Suppressor macrophage (primary cell): ENCODE measurements around the gene STON2.
"Not testable (repeated sequence)": the region's sequence is repeated elsewhere in the genome, so short reads cannot be mapped to it uniquely, and the experiment has no call there.

ENCODE experiments used
- DNase-seq, 4 experiments: peaks; one replicate each; pipeline ENCODE4 v3.0.0-alpha.2; 2020 to 2022

Gene STON2

GRCh38 chr14:81380009-81380408, 20.1 kb downstream of the STON2 start:
- not testable (repeated sequence) for DNase-seq

- DNase-seq, result no peak
Measured at GRCh38 chr14:81371802-81372201, 28.3 kb downstream of the STON2 start.

- DNase-seq, result no peak
Measured at GRCh38 chr14:81367563-81367962, 32.6 kb downstream of the STON2 start.

GRCh38 chr14:81366884-81367283, 33.2 kb downstream of the STON2 start:
- DNase-seq, result no peak

GRCh38 chr14:81366214-81366613, 33.9 kb downstream of the STON2 start:
- DNase-seq, result no peak

- no peak for DNase-seq
Measured at GRCh38 chr14:81363746-81364378, 36.3 kb downstream of the STON2 start.

GRCh38 chr14:81353691-81354323, 46.3 kb downstream of the STON2 start:
- DNase-seq, result no peak

- no peak for DNase-seq
Measured at GRCh38 chr14:81352413-81352812, 47.7 kb downstream of the STON2 start.

GRCh38 chr14:81351205-81351604, 48.9 kb downstream of the STON2 start:
- DNase-seq, result no peak

GRCh38 chr14:81350344-81351130, 49.6 kb downstream of the STON2 start:
- DNase-seq, result no peak

GRCh38 chr14:81348061-81348460, 52.1 kb downstream of the STON2 start:
- peak in 2 of 4 experiments; percentile 44 to 50 for DNase-seq

GRCh38 chr14:81345781-81346180, 54.3 kb downstream of the STON2 start:
- DNase-seq, result no peak

- no peak for DNase-seq
Measured at GRCh38 chr14:81344481-81345160, 55.5 kb downstream of the STON2 start.

GRCh38 chr14:81343701-81344100, 56.4 kb downstream of the STON2 start:
- no peak for DNase-seq

- no peak for DNase-seq
Measured at GRCh38 chr14:81342850-81343580, 57.1 kb downstream of the STON2 start.

- DNase-seq, result no peak
Measured at GRCh38 chr14:81341781-81342180, 58.3 kb downstream of the STON2 start.

GRCh38 chr14:81341370-81341769, 58.8 kb downstream of the STON2 start:
- no peak for DNase-seq

- DNase-seq, result no peak
Measured at GRCh38 chr14:81340201-81340600, 59.9 kb downstream of the STON2 start.

GRCh38 chr14:81337073-81337472, 63.1 kb downstream of the STON2 start:
- no peak for DNase-seq

GRCh38 chr14:81336009-81336408, 64.1 kb downstream of the STON2 start:
- no peak for DNase-seq

- DNase-seq, result no peak
Measured at GRCh38 chr14:81332725-81333124, 67.4 kb downstream of the STON2 start.

- no peak for DNase-seq
Measured at GRCh38 chr14:81331229-81332021, 68.7 kb downstream of the STON2 start.
